ENCODE results near the gene KCNMB2.
"Not testable (repeated sequence)": the region's sequence is repeated elsewhere in the genome, so short reads cannot be mapped to it uniquely, and the experiment has no call there.

Gene KCNMB2

GRCh38 chr3:178699810-178700209, 163.6 kb downstream of the KCNMB2 start:
- DNase-seq (ENCODE audit: low read depth in 2 of 2) = no peak

GRCh38 chr3:178703268-178703975, 167.2 kb downstream of the KCNMB2 start:
- no peak for DNase-seq (ENCODE audit: low read depth in 2 of 2)

- no peak for DNase-seq (ENCODE audit: low read depth in 2 of 2)
Measured at GRCh38 chr3:178705925-178706324, 169.7 kb downstream of the KCNMB2 start.

GRCh38 chr3:178706411-178706810, 170.2 kb downstream of the KCNMB2 start:
- DNase-seq (ENCODE audit: low read depth in 2 of 2) = no peak

GRCh38 chr3:178707311-178708031, 171.2 kb downstream of the KCNMB2 start:
- DNase-seq (ENCODE audit: low read depth in 2 of 2) = no peak

GRCh38 chr3:178709051-178709450, 172.8 kb downstream of the KCNMB2 start:
- DNase-seq (ENCODE audit: low read depth in 2 of 2) = no peak

- no peak for DNase-seq (ENCODE audit: low read depth in 2 of 2)
Measured at GRCh38 chr3:178711753-178712152, 175.5 kb downstream of the KCNMB2 start.

- no peak for DNase-seq (ENCODE audit: low read depth in 2 of 2)
Measured at GRCh38 chr3:178712247-178712646, 176.0 kb downstream of the KCNMB2 start.

- DNase-seq (ENCODE audit: low read depth in 2 of 2) = no peak
Measured at GRCh38 chr3:178714925-178715832, 178.9 kb downstream of the KCNMB2 start.

GRCh38 chr3:178718995-178719635, 182.9 kb downstream of the KCNMB2 start:
- DNase-seq (ENCODE audit: low read depth in 2 of 2) = no peak

- DNase-seq (ENCODE audit: low read depth in 2 of 2) = no peak
Measured at GRCh38 chr3:178732824-178733223, 196.6 kb downstream of the KCNMB2 start.

- no peak for DNase-seq (ENCODE audit: low read depth in 2 of 2)
Measured at GRCh38 chr3:178735032-178735674, 198.9 kb downstream of the KCNMB2 start.

- no peak for DNase-seq (ENCODE audit: low read depth in 2 of 2)
Measured at GRCh38 chr3:178736300-178736699, 200.1 kb downstream of the KCNMB2 start.

- DNase-seq (ENCODE audit: low read depth in 2 of 2) = no peak
Measured at GRCh38 chr3:178739720-178740119, 203.5 kb downstream of the KCNMB2 start.

GRCh38 chr3:178741020-178741419, 204.8 kb downstream of the KCNMB2 start:
- no peak for DNase-seq (ENCODE audit: low read depth in 2 of 2)

- DNase-seq (ENCODE audit: low read depth in 2 of 2) = no peak
Measured at GRCh38 chr3:178743297-178743696, 207.1 kb downstream of the KCNMB2 start.

- not testable (repeated sequence) for DNase-seq (ENCODE audit: low read depth in 2 of 2)
Measured at GRCh38 chr3:178745861-178746655, 209.8 kb downstream of the KCNMB2 start.

- no peak for DNase-seq (ENCODE audit: low read depth in 2 of 2)
Measured at GRCh38 chr3:178748874-178749273, 212.6 kb downstream of the KCNMB2 start.

- DNase-seq (ENCODE audit: low read depth in 2 of 2) = no peak
Measured at GRCh38 chr3:178749471-178749870, 213.2 kb downstream of the KCNMB2 start.

- DNase-seq (ENCODE audit: low read depth in 2 of 2) = no peak
Measured at GRCh38 chr3:178750639-178751300, 214.5 kb downstream of the KCNMB2 start.
